Adipose tissue (tissue), 3 donors: Measurements from ENCODE around the gene THADA. TPM values are rescaled to one million over a fixed set of nuclear protein-coding genes. Genes with fewer than 3 reads are reported as not detected.
"Not testable (repeated sequence)": the region's sequence is repeated elsewhere in the genome, so short reads cannot be mapped to it uniquely, and the experiment has no call there.

Source experiments
- H3K27ac ChIP-seq: one replicate; pipeline ENCODE4 v1.5.1; 2013; ENCODE audit warnings: low read depth, low read length
- WGBS, 3 donors: extraction: QIAGEN DNeasy Blood & Tissue Kit; methylation state at CpG; one replicate each; pipeline ENCODE4 v1.1.7; 2013; 5-methylcytosine and 5-hydroxymethylcytosine counted together
- polyA plus RNA-seq, 3 donors: library from polyadenylated mRNA; stranded (reverse); fragments of 200-250 nt; gene quantifications; one replicate each; pipeline ENCODE4 v1.2.3, GENCODE V29; 2013
- donor health status: healthy with polysubstance abuse.
- donor health status: Bipolar disorder and iron deficiency.
- donor health status: healthy.

Gene THADA
- polyA plus RNA-seq, 3 donors: 8.6 to 15.5 (median 9.3) TPM

DNA sequence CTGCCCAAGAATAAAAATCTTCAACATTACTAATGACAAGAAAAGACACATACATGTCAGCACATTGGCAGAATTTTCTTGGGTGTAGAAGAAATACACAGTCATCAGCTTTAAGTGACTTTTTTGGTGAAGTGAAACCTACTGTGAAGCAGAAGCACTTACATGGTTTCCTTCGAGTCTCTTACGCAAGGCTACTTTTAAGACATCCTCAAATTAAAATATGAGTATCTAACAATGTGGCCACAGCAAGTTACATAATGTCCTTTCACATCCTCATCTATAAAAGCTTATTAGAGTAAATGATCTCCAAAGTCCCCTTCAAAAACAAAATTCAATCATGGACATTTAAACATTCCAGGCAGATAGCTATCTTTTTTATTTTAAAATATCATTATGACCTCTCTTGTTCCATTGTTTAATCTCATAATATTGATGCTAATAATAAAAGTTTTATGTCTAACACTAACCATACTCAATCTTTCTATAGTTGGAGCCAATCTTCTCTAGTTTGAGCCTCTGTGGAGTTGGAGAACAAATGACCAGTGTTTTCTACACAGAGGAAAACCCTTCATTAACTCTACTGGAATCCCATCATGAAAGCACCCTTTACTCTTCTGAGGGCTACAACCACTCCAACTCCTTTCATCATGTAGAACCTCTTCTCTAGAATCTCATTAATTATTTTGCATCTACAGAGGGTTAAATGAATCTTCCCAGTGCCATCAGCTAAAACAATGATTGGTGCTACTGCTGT is 187.3 kb downstream of the THADA start:
- WGBS, 3 donors: 47 to 91% (median 59%) methylated on average over 2 of the region's 2 CpGs

DNA sequence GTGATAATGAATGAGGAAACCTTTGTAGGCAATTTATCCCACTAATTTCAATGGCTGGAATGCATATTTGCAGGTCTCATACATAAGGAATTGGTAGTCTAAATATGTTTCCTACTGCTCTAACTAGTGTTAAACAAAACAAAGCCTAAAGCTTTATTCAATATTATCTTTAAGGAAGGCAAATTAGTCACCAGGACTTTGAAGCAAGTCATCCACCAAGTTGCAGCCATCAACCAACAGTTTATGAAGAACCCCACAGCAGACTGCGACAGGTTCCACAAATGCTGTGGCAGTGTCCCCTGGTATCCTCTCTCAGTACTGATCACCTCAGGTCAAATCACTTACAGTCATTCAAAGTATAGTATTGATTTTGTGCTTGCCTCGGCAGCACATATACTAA is 187.9 kb downstream of the THADA start:
- WGBS, 3 donors: 69 to 84% (median 75%) methylated on average over 2 of the region's 2 CpGs
- no peak overlapping the region for H3K27ac ChIP-seq

More for the DNA sequence above, 187.3 kb downstream of the THADA start:
- no peak overlapping the region for H3K27ac ChIP-seq

DNA sequence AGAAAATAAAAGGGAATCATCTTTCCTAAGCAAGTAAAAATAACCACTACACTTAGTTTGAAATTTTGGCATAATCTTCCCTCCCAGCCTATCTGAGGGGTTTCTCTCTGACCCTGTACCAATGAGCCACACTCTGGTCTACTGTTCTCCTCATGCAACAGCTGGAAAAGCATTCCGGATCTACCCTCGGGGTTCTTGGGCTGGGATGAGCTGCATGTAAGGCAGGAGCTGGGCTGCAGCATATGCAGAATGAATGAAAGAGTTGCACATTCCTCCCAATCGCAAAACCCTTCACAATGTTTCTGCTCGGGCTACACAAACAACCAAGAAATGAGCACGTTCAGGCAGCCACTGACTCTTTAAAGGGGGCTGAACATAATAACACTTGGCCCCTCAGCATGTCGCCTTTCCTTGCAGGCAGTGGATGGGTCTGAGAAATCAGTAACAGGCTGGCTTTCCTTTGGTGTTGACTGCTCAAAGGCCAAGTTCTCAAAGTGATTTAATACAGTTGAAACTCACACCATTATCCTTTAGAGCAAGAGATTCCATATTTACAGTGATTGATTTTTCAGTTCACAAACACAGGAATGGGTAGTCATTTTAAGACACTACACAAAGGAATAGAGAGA is 189.1 kb downstream of the THADA start:
- 78 to 89% (median 89%) methylated on average over 6 of the region's 6 CpGs for WGBS, 3 donors
- no peak overlapping the region for H3K27ac ChIP-seq

DNA sequence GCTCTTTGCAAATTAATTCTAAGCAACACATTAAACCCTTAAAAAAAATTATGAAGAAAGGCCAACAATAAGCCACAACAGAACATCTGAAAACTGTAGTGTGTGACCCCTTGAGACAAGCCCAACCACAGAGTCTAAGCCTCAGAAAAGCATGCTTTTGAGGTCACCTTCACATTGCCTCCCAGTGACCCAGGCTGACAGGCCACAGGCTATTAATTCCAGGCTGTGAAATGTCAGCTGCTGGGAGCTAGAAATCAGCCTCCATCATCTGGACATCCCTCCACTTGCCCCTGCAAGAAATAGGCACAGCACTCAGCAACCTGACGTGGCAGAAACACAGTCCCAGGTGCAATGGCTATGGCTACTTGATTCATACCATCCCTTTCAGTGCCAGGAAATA is 190.0 kb downstream of the THADA start:
- no peak overlapping the region for H3K27ac ChIP-seq
- 87 to 93% (median 91%) methylated on average over 1 of the region's 1 CpG for WGBS, 3 donors

DNA sequence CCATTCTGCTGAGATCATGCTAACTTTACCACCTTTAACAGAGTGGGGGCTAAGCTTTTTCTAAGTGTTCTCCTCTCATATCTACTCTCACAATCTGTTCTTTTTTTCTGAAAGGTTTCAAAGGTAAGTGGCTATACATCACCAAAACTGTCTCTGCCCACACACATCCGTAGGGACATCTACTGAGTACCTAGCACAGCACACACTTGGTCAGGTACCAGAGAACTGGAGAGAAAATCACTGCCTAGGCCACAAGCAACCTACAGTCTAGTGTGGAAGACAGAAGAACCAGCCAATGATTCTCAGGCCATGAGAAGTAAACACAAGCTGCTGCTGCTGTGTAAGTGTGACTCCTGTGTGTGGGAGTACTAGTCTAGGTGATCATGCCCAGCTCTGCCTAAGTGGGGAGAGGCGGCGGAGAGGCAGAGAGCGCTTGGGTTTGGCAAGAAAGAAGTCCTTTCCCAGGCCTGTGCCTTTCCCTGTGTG is 193.3 kb downstream of the THADA start:
- H3K27ac ChIP-seq: no peak overlapping the region
- WGBS, 3 donors: 90 to 98% (median 92%) methylated on average over 4 of the region's 4 CpGs

DNA sequence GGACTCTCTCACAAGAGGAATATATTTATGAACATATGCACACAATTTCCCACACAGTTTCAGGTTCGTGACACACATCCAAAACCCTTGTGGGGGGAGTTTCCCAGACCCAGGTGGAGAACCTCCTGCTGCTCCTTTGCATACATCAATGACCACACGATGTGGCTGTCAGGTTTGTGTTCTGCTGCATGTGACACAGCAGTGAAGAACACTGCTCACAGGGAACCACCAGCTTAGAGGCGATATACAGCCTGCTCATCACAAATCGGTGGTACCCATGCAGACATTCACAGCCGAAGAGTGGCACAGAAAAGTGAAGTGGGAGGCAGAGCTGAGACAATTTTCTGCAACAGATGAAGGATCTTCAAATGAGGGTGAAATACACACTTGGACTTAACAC is 193.8 kb downstream of the THADA start:
- 75 to 89% (median 86%) methylated on average over 5 of the region's 5 CpGs for WGBS, 3 donors

DNA sequence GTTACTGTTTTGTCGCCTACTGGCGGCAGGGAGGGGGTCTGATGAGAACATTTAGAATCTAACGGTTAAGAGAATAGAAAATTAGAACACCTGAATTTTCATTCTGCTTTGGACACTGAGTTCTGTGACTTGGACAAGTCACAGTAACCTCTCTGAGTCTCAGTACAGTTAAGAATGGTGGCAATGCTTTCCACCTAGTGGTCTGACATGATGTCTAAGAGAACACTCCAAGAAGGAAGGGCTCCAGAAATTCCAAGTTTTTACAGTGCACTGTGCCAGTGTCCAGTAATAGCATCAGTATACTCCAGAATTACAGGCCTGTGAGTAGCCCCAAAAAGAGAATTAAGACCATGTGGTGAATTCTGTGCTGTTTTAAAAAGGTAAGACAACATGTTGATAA is 195.3 kb downstream of the THADA start:
- no peak overlapping the region for H3K27ac ChIP-seq
- WGBS, 3 donors: 90 to 98% (median 92%) methylated on average over 3 of the region's 3 CpGs

More for the DNA sequence above, 193.8 kb downstream of the THADA start:
- H3K27ac ChIP-seq: no peak overlapping the region

DNA sequence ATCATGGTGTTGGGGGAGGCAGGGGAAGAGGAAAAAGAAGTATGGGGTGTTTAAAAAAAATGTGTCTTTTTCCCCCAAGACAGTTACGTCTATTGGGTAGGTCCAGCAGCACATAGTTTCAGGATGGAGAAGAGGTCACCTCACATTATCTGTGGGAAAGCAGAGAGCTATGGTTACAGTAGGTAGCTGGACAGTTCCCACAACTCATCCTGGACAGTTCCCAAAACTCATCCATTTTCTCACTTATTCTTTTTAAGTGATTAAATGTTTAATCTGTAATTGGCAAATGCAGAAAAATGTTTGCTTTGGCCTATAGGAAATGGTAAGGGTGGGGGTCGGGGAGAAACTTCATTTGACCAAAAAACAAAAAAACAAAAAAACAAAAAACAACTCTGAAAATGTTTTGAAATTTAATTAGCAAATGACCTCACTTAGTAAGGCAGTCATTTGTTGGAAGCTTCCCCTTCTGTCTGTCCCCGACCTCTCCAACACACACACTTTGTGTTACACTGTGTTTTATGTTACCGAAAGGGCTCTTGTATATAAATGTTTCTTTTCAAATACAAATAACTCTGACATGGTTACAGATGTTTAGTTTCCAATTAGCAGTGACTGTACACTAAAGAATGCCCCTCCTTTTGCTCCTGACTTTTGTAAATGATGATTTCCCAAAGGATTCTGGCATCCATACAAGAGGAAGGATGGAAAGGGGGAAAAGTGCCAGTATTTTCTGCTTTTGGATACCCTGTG is 196.1 kb downstream of the THADA start:
- WGBS, 3 donors: 31 to 72% (median 56%) methylated on average over 4 of the region's 4 CpGs
- H3K27ac ChIP-seq: no peak overlapping the region

DNA sequence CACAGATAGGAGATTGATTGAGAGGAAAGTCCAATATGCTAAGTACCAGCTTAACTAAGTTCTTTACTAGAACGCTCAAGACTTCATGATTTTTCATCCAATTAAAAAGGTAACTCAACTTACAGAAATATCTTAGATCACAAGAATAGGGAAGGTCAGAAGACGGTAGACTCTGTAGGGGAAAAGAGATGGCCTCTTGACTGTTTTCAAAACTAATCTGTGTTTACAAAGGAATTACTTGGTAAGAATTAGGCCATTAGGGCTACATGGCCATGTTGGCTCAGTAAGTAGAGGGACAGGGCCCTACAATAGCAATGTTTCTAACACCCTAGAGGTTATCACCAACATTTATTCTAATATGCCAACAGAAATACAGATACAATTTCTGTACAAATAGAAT is 196.7 kb downstream of the THADA start:
- no peak overlapping the region for H3K27ac ChIP-seq
- WGBS, 3 donors: 94 to 99% (median 97%) methylated on average over 2 of the region's 2 CpGs

DNA sequence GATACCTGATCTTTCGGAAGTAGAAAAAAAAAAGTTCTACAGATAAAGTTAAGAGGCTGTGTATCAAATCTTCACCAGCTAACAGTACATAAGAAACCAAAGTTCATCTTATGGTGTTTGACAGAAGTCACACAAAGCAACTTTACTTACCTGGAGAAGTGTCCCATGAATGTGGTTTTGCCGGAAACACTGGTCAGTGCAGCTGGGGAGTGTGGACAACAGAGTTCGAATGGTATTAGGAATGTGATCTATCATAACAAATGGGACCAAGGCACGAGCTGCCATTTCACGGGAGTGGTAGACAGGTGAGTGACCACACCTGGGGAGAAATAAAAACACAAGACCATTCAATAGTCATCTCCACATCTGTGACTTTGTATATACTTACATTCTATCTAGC is 198.0 kb downstream of the THADA start:
- 93 to 95% (median 95%) methylated on average over 5 of the region's 5 CpGs for whole genome bisulfite sequencing, 3 donors
- no peak overlapping the region for H3K27ac ChIP-seq

DNA sequence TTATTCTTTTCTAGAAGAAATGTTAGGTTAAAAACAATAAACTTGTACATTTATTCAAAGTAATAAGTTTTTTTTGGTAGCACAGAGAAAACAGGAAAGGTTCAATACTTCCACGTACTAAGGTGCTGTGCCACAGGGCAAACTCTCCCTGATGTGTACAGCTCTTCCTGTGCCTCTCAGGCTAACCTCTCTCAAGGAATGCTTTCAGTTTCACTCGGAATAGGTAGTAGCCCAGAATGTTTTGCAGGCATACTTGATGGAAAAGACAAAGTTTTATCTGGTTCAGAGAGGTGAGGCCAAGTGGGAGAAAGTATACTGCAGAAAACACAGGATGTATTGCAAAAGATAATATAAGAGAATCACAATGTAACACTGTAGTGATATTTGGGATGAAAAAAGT is 198.4 kb downstream of the THADA start:
- 65 to 73% (median 66%) methylated on average over 2 of the region's 2 CpGs for WGBS, 3 donors
- H3K27ac ChIP-seq: no peak overlapping the region

DNA sequence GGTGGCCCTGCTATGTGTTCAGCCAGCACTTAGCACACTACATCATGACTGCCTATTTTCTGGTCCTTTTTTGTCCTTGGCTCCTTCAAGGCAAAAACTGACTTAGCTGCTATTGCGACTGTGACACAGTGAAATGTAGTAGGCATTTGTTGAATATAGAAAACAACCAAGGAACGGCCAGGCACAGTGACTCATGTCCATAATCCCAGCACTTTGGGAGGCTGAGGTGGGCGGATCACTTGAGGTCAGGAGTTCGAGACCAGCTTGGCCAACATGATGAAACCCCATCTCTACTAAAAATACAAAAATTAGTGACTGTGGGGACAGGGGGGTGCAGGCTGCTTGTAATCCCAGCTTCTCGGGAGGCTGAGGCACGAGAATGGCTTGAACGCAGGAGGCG is 199.5 kb downstream of the THADA start:
- H3K27ac ChIP-seq: not testable (repeated sequence)

DNA sequence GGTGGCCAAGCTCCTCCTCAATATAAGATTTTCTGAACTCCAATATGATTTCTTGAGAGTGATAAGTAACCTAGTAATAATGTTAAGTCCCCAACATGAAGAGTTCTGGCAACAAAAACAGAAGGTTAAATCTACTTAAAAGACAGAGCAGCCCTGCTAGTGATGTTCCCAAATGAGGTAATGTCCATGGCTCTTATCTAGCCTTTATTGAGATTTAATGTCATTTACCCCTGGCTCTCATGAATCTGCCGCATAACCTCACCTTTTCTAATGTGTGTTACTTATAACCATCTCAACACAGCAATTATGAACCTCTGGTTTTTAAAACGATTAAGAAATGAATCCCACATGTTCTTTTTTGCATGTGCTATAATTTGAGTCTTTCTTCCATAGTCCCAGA is 201.9 kb downstream of the THADA start:
- 81 to 87% (median 84%) methylated on average over 2 of the region's 2 CpGs for WGBS, 3 donors
- H3K27ac ChIP-seq: no peak overlapping the region

More for the DNA sequence above, 199.5 kb downstream of the THADA start:
- 91 to 95% (median 92%) methylated on average over 8 of the region's 8 CpGs for WGBS, 3 donors

DNA sequence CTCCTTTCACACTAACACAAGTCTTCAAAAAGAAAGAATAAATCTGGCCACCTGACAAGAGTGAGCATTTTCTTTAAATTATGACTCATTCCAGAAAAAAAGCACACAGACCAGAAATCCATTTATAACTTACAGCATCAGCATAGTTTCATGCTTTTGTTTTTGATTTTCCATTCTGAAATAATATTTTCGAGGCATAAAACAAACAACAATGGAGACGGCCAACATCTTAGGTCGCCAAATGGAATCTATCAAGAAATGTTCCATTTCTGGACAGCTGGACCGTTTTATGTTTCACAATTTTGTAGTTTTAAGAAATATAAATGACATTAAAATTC is 204.0 kb downstream of the THADA start:
- WGBS, 3 donors: 62 to 74% (median 63%) methylated on average over 4 of the region's 4 CpGs
- no peak overlapping the region for H3K27ac ChIP-seq

DNA sequence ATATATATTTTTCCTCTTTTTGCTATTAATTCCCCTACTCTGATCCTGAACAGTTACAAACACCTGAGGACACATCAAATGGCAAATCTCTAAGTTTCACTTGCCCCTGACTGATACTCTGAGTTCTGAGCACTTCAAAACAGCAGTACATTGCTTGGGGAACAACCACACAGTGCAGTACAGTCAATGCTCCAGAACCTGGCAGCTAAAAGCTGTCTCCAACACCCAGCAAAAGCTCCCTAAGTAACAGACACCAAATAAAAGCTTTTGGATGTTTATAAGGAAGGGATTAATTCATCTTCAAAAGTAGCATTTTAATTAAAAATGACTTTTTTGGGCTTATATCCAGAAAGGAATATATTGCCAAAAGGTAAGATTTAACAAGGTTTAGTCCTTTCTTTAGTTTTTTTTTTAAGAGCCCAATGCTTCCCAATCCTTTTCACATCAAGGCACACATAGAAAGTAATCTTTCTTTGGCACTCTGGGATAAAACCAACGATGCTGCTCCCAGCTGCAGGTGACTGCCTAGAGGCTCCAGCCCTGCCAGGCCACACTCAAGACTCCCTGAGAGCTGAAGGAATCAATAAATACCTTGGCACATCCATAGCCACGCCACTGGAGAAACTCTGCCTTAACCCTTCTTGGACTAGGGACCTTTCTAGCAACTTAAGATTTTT is 204.5 kb downstream of the THADA start:
- 20 to 66% (median 58%) methylated on average over 2 of the region's 2 CpGs for WGBS, 3 donors

DNA sequence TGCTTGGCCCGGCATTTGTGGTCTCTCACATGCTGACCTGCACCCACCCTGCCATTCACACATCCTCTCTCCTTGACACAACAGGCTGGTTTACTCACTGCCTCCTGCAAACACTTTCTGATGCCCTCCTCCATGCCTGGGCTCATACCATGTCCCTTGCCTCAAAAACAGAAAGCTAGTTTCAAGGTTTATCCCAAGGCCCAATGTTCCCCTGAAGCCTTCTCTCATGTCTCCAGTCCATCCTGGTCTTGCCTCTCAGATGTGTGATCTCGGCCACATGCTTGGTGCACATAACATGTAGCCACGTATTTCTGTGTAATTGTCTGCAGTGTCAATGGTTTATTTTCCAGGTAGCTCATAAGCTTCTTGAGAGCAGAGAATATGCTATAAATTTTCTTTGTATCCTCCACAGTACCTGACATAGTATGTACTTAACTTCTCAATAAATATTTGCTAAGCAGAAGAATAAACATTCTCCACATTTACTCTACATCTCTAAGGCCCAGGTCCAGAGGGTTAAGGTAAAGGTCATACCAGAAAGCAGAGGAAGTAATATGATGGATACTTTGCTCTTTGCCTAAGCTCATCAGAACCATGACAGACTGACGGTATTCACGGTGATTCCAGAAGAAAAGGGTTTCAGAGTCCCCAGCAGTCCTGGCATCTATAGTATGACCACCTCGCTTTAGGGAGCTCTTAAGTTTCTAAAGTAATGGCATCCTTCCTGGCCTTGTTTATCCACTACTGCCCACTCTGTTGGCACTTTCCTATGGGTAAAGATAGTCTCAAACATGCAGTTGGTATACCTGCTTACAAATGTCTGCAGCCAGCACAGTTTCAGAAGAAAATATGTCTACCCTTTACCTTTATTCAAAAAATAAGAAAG is 206.0 kb downstream of the THADA start:
- no peak overlapping the region for H3K27ac ChIP-seq
- 94 to 97% (median 94%) methylated on average over 6 of the region's 6 CpGs for WGBS, 3 donors

More for the DNA sequence above, 204.5 kb downstream of the THADA start:
- H3K27ac ChIP-seq: peak overlapping the region; percentile 33

DNA sequence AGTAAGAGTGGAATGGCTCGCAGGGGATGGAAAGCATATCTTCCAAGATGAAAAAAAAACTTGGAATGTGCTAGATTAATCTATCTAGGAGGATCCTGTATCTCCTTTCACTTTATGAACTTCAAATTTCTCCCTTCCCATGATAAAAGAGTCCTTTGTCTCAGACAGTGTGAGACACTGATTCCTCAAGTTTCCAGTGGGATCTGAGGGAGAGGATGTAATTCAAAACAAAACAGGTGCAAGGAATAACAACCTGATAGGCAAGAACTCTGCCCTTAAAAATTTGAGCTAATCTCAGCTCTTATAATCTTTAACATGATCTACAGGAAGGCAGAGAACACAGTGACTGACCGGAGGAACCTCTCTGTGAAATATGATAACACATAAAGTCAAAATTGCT is 207.5 kb downstream of the THADA start:
- H3K27ac ChIP-seq: no peak overlapping the region

More for the DNA sequence above, 207.5 kb downstream of the THADA start:
- WGBS, 3 donors: 84 to 93% (median 92%) methylated on average over 2 of the region's 2 CpGs
